Lower leg skin (tissue), 3 donors: ENCODE measurements around the gene TIMD4.

Source experiments
- CTCF ChIP-seq, 3 donors: fragments of 450-650 bp; IDR thresholded peaks; one replicate each; pipeline ENCODE4 v1.5.1; 2016; ENCODE audit warnings: antibody characterized with exemption in 3 of 3, mild to moderate bottlenecking in 3 of 3, moderate library complexity in 2 of 3
- POLR2A ChIP-seq, 2 donors: fragments of 450-650 bp; IDR thresholded peaks; one replicate each; pipeline ENCODE4 v1.6.1; 2016 to 2017; ENCODE audit warnings: antibody characterized with exemption in 2 of 2, mild to moderate bottlenecking in 1 of 2, moderate library complexity in 1 of 2

DNA sequence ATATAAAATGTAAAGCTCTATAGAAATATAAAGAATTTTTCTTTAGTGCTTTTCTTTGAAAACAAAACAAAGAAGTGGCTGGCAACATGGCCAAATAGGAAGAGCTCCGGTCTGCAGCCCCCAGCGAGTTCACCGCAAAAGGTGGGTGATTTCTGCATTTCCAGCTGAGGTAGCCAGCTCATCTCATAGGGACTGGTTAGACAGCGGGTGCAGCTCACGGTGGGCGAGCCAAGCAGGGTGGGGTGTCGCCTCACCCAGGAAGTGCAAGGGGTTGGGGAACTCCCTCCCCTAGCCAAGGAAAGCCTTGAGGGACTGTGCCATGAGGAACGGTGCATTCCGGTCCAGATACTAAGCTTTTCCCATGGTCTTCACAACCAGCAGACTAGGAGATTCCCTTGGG lies 21.0 kb upstream of the TIMD4 start:
- TF ChIP-seq CTCF (IDR thresholded peaks at IDR 0.05) (no peak), POLR2A (IDR thresholded peaks at IDR 0.05) (no peak)
